Endothelial cell of hepatic sinusoid (primary cell): ENCODE data around the gene FABP1.

Experiments
- in situ Hi-C: cut with HindIII; loops from 2 replicates; pipeline ENCODE4 v1.10.0; 2017; ENCODE audit warnings: low sequenced_read_pairs

The FABP1 gene

DNA sequence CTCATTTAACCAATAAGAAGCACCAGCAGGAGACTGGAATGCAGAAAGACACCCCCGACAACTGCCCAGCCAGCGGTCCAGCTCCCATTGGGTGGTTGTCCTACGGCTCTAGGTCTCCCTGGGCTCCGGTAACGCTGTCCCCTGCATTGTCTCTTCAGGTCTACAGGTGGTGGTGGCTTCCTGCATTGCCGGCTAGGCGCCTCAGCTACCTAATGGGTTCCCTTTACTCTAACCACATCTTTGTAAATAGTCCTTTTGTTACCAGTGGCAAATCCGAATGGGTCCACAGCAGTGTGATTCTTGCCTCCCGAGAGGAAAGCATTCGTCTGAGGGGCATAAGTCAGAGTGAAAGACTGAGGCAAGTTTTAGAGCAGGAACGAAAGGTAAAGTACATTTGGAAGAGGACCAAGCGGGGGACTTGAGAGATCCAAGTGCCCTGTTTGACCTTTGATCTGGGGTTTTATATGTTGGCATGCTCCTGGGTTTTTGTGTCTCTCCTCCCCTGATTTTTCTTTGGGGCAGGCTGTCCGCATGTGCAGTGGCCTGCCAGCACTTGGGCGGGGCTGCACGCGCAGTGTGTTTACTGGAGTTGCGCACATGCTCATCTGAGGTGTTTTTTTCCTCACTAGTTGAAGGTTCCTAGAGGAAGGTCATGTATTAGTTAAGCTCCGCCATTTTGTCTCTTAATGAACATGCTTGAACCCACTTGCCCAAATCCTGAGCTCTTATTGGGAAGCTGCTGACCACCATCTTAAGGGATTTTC is 11.0 kb downstream of the FABP1 start:
- in situ Hi-C loops: loop anchor here (5.0 kb wide), 1 partner anchor 45 kb away; no protein-coding TSS in a partner anchor

DNA sequence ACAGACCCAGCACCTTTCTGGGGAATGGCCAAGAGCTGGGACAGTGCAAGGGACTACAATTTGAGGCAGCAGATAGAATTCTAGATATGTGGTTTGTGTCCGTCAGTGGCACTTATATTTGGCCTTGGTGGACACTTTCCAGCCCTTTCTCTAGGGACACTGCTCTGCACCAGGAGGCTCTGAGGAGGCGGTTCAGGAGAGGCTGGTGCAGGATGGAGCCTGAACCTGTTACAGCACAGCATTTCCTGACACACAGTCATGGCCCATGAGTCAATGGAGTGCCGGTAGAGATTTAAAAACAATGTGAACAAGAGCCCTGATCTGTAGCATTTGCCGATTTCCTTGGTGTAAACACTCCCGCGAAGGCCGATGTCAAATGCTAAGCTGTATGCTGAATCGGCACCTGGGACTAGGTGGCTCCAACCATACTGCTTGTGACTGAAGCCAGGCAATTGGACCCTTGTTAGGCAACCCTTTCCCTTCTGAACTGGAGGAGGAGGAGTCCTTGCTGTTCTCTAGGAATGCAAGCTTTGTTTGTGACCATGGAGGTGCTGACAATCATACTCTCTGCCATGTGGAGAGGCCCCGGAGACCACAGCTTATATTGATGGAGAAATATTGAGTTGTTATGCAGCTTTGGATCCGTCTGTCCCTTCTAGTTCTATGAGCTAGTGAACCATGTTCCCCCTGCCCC is 11.9 kb downstream of the FABP1 start:
- in situ Hi-C loops: loop anchor here (5.0 kb wide), 1 partner anchor 46 kb away; no protein-coding TSS in a partner anchor

DNA sequence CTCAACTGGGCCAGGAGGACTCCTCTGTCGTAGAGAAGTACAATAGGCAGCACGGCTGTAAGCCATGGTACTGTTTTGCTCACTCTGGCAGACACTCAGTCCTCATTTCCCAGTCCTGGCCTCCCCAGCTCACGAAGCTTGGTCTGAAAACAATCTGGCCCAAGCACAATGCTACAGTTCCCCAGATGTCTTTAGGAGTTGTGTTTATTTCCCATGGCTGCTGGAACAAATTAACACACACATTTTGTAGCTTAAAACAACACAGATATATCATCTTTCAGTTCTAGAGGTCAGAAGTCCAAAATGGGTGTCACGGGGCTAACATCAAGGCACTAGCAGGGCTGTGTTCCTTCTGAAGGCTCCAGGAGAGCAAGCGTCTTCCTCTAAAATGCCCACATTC is 13.0 kb downstream of the FABP1 start:
- in situ Hi-C loops: loop anchor here (5.0 kb wide), 1 partner anchor 47 kb away; no protein-coding TSS in a partner anchor

GRCh38 chr2:88113069-88113468 is 14.8 kb downstream of the FABP1 start:
- in situ Hi-C loops: no loop called here

DNA sequence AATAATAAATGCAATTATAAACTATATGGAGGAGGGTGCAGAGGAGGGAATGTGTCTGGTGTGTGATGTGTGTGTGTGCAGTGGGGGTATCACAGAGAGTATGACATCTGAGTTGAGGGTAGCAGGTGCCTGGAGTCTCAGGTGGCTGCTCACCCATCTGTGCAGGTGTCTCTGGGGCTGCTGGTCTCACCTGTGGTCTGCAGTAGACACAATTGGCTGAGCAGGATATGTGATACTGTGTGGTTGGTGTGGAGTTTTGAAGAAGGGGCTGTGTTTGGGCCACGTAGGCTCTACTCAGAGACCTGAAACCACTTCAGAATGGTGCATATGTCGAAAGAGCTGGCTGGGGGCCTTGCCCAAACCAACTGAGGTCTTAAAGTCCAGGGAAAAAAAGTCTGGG is 17.0 kb downstream of the FABP1 start:
- in situ Hi-C loops: no loop called here

DNA sequence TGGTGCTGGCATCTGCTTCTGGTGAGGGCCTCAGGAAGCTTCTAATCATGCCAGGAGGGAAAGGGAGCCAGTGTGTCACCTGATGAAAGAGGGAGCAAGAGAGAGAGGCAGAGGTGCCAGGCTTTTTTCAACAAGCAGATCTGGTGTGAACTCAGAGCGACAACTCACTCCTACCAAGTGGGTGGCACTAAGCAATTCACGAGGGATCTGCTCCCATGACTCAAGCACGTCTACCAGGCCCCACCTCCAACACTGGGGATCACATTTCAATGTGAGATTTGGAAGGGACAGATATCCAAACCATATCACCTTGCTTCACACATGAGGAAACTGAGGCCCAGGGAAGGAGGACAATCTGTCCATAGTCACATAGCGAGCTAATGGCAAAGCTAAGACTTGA is 19.1 kb downstream of the FABP1 start:
- in situ Hi-C loops: no loop called here

- in situ Hi-C loops: no loop called here
Observed at GRCh38 chr2:88100489-88100858, 27.4 kb downstream of the FABP1 start.

GRCh38 chr2:88099798-88100488 is 27.9 kb downstream of the FABP1 start:
- in situ Hi-C loops: no loop called here

DNA sequence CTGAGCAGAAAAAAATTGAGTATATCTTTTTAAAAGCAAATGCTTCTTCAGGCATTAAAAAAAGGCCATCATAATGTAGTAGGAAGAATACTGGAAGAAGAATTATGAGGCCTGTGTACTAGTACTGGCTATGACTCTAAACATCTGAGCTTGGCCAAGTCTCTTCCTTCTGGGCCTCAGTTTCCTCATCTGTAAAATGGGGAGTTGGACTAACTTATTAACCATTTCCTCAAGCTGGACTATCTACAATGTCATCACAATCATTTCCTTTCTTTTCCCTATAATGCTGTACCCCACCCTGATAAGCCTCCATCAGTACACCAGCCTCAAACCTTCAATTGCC is 29.3 kb downstream of the FABP1 start:
- in situ Hi-C loops: no loop called here

- in situ Hi-C loops: no loop called here
Observed at GRCh38 chr2:88097891-88098557, 29.8 kb downstream of the FABP1 start.

- in situ Hi-C loops: no loop called here
Observed at GRCh38 chr2:88097192-88097591, 30.7 kb downstream of the FABP1 start.

GRCh38 chr2:88096708-88097107 is 31.2 kb downstream of the FABP1 start:
- in situ Hi-C loops: no loop called here

DNA sequence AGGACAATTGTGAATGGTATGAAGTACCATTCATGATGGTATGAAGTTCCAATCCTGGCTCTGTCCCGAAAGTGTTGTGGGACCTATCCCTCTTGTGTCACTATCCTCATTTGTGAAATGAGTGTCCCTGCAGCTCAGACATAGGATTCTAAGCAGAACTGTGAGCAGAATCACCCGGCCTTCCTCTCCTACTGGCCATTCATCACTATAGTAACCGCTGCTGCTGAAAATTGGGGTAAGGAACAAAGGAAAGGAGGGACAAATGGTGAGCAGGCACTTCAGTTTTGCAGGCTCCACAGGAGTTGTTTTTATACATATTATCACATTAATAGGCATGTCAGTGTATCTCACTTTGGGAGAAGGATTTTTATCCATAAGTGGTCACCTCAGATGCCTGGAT is 32.8 kb downstream of the FABP1 start:
- in situ Hi-C loops: no loop called here

DNA sequence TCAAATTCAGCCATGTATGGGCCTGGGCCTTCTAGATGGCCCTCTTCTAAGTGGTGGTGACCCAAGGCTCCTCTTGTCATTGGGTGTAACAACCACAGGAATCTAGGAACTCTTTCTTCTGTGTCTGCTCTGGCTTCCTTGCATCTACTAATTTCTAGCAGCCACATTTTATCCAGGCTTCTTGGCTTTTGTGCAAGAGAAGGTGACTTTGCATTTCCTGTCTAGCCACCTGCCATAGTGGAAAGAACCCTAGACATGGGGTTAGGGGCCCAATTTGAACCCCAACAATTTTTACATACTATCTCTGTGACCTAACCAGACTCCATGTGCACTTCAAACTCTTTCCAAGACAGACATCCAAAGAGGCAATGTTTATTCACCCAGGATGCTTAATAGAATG is 35.1 kb downstream of the FABP1 start:
- in situ Hi-C loops: no loop called here

- in situ Hi-C loops: no loop called here
Observed at GRCh38 chr2:88091943-88092342, 35.9 kb downstream of the FABP1 start.

- in situ Hi-C loops: no loop called here
Observed at GRCh38 chr2:88090446-88091283, 37.2 kb downstream of the FABP1 start.

DNA sequence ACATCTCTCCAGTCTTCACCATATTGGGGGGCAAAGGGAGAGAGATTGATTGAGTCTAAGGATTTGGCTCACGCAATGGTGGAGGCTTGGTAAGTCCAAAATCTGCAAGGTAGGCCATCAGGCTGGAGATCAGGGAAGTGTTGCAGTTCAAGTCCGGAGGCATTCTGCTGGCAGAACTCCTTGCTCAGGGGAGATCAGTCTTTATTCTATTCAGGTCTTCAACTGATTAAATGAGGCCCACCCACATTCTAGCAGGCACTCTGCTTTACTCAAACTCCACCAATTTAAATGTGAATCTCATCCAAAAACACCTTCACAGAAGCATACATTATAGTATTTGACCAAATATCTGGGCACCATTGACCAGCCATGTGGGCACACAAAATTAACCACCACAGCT is 38.9 kb downstream of the FABP1 start:
- in situ Hi-C loops: no loop called here

- in situ Hi-C loops: no loop called here
Observed at GRCh38 chr2:88087763-88088162, 40.1 kb downstream of the FABP1 start.

GRCh38 chr2:88087073-88087472 is 40.8 kb downstream of the FABP1 start:
- in situ Hi-C loops: no loop called here

DNA sequence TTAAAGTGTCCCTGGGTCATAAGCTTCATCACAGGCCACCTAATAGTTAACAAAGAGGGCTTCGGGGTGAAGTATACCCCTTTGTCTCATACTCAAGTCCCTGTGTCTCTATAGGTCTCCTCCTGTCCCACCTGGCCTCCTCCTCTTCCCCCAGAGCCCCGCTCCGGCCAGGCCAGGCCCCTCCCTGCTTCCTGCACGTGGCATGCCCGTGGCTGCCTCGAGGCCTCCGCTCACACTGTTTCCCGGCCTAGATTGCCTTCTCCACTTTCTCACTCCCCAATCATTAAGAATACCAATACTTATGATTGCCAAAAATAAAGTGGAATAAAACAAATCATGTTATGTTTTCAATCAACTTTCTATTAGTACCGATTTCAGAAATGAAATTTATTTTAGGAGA is 41.5 kb downstream of the FABP1 start:
- in situ Hi-C loops: no loop called here

DNA sequence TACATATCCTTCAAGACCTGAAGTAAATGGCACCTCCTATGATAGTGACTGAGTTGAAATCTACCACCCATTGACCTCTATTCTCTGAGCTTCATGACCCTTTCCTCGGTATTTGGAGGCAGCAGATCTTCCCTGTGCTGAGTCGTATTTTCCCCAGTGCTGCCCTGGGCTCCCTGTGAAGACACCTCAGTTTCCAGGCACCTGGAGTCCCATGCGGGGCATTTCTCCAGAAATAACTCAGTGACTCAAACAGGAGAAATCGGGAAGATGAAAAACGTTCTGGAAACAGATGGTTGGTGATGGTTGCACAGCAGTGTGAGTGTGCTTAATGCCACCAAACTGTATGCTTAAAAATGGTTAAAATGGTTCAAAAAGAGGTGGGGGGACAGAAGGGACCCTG is 42.3 kb downstream of the FABP1 start:
- in situ Hi-C loops: no loop called here
